GM10266 (cell line): ENCODE measurements around the gene PFKP.

Source experiments
- DNase-seq: peaks from one replicate; pipeline ENCODE4 v3.0.0; 2012; ENCODE audit errors: extremely low spot score
- TF ChIP-seq, protein P1 (sequence below): IDR thresholded peaks from 2 replicates; pipeline ENCODE4 v1.5.1; 2012; ENCODE audit warnings: mild to moderate bottlenecking, low read depth; ENCODE audit not compliant: control insufficient read depth, insufficient read depth; ENCODE audit errors: missing control alignments

Gene PFKP

DNA sequence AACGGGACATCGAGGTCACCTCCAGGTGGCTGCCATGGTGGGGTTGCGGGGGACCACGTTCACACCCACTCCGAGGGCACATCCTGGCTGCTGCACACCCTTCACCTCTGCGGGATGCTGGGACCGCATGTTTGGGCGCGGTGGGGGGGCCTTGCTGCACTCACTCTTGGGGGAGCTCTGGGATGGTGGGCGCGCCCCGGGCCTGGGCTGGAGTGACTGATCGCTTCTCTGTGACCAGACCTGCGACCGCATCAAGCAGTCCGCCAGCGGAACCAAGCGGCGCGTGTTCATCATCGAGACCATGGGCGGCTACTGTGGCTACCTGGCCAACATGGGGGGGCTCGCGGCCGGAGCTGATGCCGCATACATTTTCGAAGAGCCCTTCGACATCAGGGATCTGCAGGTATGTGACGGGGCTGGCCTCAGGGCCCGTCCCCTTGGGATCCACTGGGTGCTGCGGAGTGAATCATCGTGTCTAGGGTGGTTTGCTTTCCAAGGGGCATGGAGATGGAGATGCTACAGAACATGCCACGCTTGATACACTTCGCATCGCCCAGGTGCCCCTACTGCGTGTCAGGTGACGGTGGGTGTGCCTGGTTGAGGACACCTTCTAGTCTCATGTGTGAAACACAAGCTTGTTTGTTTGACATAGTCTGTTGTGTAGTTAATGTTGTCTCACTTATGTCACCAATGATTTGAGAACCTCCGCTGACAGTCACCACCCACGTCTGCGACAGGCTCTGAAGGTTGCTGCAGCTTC lies 62.4 kb downstream of the PFKP start:
- no peak for DNase-seq
- TF ChIP-seq, protein P1, sequence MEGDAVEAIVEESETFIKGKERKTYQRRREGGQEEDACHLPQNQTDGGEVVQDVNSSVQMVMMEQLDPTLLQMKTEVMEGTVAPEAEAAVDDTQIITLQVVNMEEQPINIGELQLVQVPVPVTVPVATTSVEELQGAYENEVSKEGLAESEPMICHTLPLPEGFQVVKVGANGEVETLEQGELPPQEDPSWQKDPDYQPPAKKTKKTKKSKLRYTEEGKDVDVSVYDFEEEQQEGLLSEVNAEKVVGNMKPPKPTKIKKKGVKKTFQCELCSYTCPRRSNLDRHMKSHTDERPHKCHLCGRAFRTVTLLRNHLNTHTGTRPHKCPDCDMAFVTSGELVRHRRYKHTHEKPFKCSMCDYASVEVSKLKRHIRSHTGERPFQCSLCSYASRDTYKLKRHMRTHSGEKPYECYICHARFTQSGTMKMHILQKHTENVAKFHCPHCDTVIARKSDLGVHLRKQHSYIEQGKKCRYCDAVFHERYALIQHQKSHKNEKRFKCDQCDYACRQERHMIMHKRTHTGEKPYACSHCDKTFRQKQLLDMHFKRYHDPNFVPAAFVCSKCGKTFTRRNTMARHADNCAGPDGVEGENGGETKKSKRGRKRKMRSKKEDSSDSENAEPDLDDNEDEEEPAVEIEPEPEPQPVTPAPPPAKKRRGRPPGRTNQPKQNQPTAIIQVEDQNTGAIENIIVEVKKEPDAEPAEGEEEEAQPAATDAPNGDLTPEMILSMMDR, result no peak

DNA sequence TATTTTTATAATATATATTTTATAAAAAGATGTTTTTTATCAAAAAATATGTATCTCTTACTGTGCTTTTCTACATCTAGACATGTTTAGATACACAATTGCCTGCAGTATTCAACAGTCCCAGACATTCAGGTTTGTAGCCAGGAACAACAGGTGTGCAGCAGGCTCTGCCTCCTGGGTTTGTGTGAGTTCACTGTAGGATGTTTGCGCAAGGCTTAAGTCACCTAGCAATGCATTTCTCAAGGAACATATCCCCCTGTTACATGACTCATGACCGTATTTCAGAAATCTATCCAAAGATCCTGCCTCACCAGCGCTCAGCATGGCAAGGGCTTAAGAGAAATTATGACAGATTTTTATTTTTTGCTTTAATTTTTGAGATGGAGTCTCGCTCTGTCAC lies 63.8 kb downstream of the PFKP start:
- no peak for DNase-seq
- TF ChIP-seq, protein P1, result no peak

DNA sequence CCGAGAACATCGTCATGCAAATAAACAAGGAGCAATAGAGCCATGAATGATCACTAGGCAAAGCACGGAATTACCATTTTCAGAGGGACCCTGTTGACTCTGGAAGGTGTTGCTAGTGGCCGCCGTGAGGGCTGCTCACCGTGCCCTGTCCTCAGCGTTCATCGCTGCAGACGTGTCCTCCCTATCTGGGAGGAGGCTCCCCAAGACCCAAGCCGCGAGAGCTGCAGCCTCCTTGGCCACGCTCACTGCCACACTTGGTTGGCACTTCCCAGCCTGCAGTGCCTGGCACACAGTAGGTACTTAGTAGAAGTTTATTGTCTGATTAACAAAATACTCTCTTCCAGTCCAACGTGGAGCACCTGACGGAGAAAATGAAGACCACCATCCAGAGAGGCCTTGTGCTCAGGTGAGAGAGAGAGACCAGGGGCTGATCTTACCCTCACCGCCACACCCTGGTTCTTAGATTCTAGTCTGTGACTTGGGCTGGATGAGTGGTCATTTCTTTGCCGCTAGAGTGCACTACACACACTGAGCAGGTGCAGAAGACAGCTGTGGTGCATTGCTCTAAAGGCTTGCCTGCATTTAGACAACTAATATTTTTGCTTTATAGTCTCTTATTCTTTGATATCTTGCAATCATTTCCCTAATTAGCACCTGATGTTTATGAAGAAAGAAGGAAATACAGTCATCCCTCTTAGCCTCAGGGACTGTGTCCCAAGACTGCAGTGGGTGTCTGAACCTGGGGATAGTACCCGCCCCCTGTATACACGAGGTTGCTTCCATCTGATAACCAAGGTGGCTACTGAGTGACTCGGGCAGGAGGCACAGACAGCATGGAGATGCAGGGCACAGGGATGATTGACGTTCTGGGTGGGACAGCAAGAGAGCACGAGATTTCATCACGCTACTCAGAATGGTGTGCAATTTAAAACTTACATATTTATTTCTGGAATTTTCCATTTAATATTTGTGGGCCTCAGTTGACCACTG lies 65.0 kb downstream of the PFKP start:
- TF ChIP-seq, protein P1, result no peak
- no peak for DNase-seq

DNA sequence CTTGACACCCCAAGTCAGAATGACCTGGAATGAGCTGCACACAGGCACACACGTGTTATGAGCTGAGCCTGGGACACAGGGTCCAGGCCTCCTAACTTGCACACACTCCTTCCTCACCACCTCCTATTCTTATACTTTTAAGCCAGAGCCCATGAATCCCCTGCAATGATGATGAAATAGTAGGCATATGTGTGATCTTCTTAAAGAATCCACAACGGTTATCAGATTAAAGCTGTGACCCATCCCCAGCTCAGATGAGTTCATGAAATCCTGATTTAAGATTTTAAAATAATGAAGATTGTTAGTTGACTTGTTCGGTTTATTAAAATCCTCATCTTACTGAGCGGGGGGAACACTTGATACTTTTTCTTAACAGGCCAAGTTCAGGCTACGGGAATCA lies 66.6 kb downstream of the PFKP start:
- no peak for DNase-seq
- TF ChIP-seq, protein P1, result no peak

DNA sequence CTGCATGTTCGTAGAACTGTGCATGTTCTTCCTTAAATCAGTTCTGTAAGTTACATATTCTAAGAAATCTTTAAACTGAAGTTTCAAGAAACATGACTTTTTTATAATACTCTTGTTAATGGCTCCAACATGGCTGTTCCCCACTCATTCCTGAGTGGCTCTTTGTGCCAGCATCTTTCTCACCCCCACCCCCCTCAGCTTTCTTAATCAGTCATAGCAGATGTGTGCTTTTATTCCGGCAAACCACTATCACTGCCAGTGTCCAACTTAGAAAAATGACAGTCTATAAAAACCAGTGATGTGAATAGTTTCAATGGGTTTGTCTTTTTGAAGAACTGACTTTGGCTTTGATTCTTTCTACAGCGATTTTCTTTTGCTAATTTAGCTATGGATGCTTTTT lies 67.7 kb downstream of the PFKP start:
- DNase-seq, result no peak

DNA sequence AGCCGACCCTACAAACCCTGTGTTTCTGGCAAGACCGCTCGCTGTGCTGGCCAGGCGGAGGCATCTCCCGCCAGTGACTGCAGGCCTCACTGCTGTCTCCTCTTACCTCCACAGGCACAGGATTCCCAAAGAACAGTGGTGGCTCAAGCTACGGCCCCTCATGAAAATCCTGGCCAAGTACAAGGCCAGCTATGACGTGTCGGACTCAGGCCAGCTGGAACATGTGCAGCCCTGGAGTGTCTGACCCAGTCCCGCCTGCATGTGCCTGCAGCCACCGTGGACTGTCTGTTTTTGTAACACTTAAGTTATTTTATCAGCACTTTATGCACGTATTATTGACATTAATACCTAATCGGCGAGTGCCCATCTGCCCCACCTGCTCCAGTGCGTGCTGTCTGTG lies 69.0 kb downstream of the PFKP start:
- TF ChIP-seq, protein P1, result no peak
- no peak for DNase-seq

More for the DNA sequence above, 67.7 kb downstream of the PFKP start:
- TF ChIP-seq, protein P1, result no peak
